Ovary (tissue), 3 donors: ENCODE measurements around the gene FALEC.

ENCODE experiments used
- EP300 ChIP-seq: sonication (generic); formaldehyde crosslinking; IDR thresholded peaks from one replicate; pipeline ENCODE4 v1.6.1; 2017; ENCODE audit warnings: antibody characterized with exemption
- POLR2A ChIP-seq: fragments of 450-650 bp; IDR thresholded peaks from one replicate; pipeline ENCODE4 v1.6.1; 2017; ENCODE audit warnings: antibody characterized with exemption, mild to moderate bottlenecking, moderate library complexity
- TF ChIP-seq, protein P1 (sequence below), 3 donors: fragments of 450-650 bp in 2 of 3; fragments of 200-600 bp in 1 of 3; IDR thresholded peaks; one replicate each; pipeline versions ENCODE4 v1.5.1 to v1.8.0; 2016 to 2022; ENCODE audit warnings: antibody characterized with exemption in 3 of 3, mild to moderate bottlenecking in 1 of 3
- donor health status: DM: no; HTN: no; CAD: no.

DNA sequence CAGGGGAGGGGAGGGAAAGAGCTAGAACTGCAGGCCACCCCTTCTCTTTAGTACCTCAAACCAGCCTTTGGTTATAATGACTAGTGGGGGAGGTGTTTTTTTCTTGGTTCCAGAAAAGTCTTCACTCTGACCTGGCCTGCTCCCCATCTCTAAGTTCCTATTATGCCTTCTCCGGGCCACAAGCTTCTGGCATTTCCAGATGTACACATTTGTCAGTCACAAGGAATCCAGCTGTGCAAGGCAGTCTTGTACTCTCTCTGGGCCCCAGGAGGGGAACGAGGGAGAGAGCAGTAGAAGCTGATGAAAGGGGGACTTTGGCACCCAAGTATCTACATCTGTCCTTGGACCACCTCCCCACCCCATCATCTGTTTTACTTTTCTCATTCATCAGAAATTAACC, 2.7 kb upstream of the FALEC start:
- TF ChIP-seq POLR2A (no peak), EP300 (no peak)
- TF ChIP-seq, protein P1, sequence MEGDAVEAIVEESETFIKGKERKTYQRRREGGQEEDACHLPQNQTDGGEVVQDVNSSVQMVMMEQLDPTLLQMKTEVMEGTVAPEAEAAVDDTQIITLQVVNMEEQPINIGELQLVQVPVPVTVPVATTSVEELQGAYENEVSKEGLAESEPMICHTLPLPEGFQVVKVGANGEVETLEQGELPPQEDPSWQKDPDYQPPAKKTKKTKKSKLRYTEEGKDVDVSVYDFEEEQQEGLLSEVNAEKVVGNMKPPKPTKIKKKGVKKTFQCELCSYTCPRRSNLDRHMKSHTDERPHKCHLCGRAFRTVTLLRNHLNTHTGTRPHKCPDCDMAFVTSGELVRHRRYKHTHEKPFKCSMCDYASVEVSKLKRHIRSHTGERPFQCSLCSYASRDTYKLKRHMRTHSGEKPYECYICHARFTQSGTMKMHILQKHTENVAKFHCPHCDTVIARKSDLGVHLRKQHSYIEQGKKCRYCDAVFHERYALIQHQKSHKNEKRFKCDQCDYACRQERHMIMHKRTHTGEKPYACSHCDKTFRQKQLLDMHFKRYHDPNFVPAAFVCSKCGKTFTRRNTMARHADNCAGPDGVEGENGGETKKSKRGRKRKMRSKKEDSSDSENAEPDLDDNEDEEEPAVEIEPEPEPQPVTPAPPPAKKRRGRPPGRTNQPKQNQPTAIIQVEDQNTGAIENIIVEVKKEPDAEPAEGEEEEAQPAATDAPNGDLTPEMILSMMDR (IDR thresholded peaks at IDR 0.05) = no peak
